ENCODE results near the gene WWOX. TPM values are rescaled to one million over a fixed set of nuclear protein-coding genes. Genes with fewer than 3 reads are reported as not detected.

The WWOX gene
- total and polyA plus RNA-seq, 2 donors (not counting 3 experiments of a cell fraction or from before 2014, with no cell fraction given) = 6.2 to 12.5 TPM

DNA sequence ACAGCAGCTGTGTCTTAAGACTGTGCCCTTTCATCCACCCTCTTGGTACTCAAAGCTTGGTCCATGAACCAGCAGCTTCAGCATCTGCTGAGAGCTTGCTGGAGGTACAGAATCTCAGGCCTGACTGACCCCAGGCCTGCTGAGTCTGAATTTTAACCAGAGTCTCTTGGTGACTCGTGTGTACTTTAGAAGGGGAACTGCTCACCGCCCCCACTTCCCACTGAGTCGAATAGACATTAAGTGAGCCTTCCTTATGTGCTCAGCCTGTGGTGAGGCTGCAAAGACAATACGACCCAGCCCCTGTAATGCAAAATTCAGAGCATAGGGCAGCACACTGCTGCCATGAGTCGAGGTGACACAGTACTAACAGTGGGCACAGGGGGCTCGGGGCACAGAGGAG is 662.8 kb downstream of the WWOX start:
- intact Hi-C loops (cut with micrococcal nuclease) (no loop called here), dilution Hi-C loops (cut with MboI; ENCODE audit: extremely low pct_ligation_motif_present, low sequenced_read_pairs) (no loop called here)
- Histone ChIP-seq H3K79me2 (ENCODE audit: control insufficient read depth, insufficient read depth, low read length) (no peaks in the 10 kb centered on the region), H3K27me3 (ENCODE audit: control insufficient read depth in 2 of 2, insufficient read depth in 2 of 2, low read length in 2 of 2) (no peaks in the 10 kb centered on the region), H4K20me1 (replicated peaks; ENCODE audit: control insufficient read depth, extremely low read depth, insufficient read depth, low read length) (no peaks in the 10 kb centered on the region), H3K4me3 (replicated peaks in 1 of 3; ENCODE audit: insufficient read depth in 1 of 3, low read depth in 1 of 3, low read length in 3 of 3) (no peak overlapping the region), H3K4me2 (ENCODE audit: insufficient read depth, low read length) (no peak overlapping the region), H3K9me1 (replicated peaks; ENCODE audit: control insufficient read depth, extremely low read depth, insufficient read depth, low read length) (no peaks in the 10 kb centered on the region), H3K9ac (replicated peaks; ENCODE audit: extremely low read depth, insufficient read depth, low read length) (no peak overlapping the region), H3K4me1 (ENCODE audit: control insufficient read depth, extremely low read depth, insufficient read depth, low read length) (no peaks in the 10 kb centered on the region), H3K36me3 (ENCODE audit: control insufficient read depth in 2 of 2, extremely low read depth in 1 of 2, insufficient read depth in 2 of 2, low read length in 2 of 2) (no peaks in the 10 kb centered on the region), H3K9me3 (replicated peaks; ENCODE audit: control insufficient read depth, insufficient read depth, low read length) (peaks cover 2% of the 10 kb centered on the region), H3K27ac (ENCODE audit: insufficient read depth, low read depth, low read length) (no peak overlapping the region), H2AFZ (ENCODE audit: low read depth, low read length) (no peak overlapping the region)
- FAIRE-seq (no peak), DNase-seq (ENCODE audit: low read depth, low spot score) (no peak)
- ChIA-PET POLR2A (no interaction called here), CTCF (no interaction called here)
- no TSS peak for BruUV-seq (replicated peaks)
- TF ChIP-seq, protein P1, sequence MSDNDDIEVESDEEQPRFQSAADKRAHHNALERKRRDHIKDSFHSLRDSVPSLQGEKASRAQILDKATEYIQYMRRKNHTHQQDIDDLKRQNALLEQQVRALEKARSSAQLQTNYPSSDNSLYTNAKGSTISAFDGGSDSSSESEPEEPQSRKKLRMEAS (IDR thresholded peaks at IDR 0.05; ENCODE audit: insufficient read depth, insufficient read length) = no peak
- TF ChIP-seq, protein P2, sequence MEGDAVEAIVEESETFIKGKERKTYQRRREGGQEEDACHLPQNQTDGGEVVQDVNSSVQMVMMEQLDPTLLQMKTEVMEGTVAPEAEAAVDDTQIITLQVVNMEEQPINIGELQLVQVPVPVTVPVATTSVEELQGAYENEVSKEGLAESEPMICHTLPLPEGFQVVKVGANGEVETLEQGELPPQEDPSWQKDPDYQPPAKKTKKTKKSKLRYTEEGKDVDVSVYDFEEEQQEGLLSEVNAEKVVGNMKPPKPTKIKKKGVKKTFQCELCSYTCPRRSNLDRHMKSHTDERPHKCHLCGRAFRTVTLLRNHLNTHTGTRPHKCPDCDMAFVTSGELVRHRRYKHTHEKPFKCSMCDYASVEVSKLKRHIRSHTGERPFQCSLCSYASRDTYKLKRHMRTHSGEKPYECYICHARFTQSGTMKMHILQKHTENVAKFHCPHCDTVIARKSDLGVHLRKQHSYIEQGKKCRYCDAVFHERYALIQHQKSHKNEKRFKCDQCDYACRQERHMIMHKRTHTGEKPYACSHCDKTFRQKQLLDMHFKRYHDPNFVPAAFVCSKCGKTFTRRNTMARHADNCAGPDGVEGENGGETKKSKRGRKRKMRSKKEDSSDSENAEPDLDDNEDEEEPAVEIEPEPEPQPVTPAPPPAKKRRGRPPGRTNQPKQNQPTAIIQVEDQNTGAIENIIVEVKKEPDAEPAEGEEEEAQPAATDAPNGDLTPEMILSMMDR (IDR thresholded peaks at IDR 0.05; ENCODE audit: extremely low read depth in 1 of 2, insufficient read depth in 1 of 2, low read depth in 1 of 2, low read length in 2 of 2) = no peak
- TF ChIP-seq EZH2 (IDR thresholded peaks at IDR 0.05; ENCODE audit: borderline replicate concordance, low read depth, low read length, severe bottlenecking) (no peak), POLR2A (IDR thresholded peaks at IDR 0.05; ENCODE audit: low read depth, low read length) (no peak), GATA2 (IDR thresholded peaks at IDR 0.05; ENCODE audit: insufficient read depth, insufficient read length, low read depth, low read length) (no peak)

DNA sequence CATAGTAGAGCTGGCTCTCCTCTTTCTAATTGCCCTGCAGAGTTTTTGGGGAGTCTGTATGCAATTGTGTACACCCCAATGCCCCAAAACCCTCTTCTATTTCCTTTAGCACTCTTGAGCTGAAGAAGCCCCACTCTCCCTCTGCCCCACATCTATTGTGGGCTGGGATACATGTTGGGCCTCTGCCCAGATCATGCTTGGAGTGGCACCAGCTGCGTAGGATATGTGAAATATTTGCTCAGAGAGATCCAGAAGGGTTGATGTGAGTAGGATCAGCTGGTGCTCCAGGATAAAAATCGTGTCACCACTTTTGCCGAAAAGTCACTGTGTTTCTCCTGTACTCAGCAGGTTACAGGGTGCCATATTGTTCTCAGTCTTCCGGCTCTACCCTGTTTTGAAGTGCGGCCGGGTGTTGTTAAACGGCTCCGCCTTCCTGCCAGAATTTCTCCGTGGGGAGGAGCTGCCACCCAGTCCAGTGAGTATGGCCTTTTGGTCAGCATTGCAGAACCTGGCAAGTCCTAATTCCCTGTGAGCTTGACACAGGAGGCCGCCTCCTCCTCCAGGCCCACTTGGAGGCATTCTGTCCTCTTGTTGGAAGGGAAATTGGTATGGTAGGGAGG is 664.5 kb downstream of the WWOX start:
- no peaks in the 10 kb centered on the region for H3K27me3 ChIP-seq (ENCODE audit: control insufficient read depth in 2 of 2, insufficient read depth in 2 of 2, low read length in 2 of 2)
- H3K4me1 ChIP-seq (ENCODE audit: control insufficient read depth, extremely low read depth, insufficient read depth, low read length) = no peaks in the 10 kb centered on the region
- DNase-seq (ENCODE audit: low read depth, low spot score) = no peak
- intact Hi-C loops (cut with micrococcal nuclease) = no loop called here
- no peak overlapping the region for H2AFZ ChIP-seq (ENCODE audit: low read depth, low read length)
- TF ChIP-seq FOS (IDR thresholded peaks at IDR 0.05; ENCODE audit: borderline replicate concordance, insufficient read depth, low read length) (no peak), POLR2A (IDR thresholded peaks at IDR 0.05; ENCODE audit: low read depth, low read length) (no peak), EZH2 (IDR thresholded peaks at IDR 0.05; ENCODE audit: borderline replicate concordance, low read depth, low read length, severe bottlenecking) (no peak), GATA2 (IDR thresholded peaks at IDR 0.05; ENCODE audit: insufficient read depth, insufficient read length, low read depth, low read length) (no peak), POLR2AphosphoS5 (IDR thresholded peaks at IDR 0.05; ENCODE audit: insufficient read depth, low read depth, low read length) (no peak), JUN (IDR thresholded peaks at IDR 0.05; ENCODE audit: borderline replicate concordance, insufficient read depth, insufficient read length, low read depth) (no peak), MYC (IDR thresholded peaks at IDR 0.05; ENCODE audit: low read depth, low read length) (no peak)
- TF ChIP-seq, protein P1 (IDR thresholded peaks at IDR 0.05; ENCODE audit: insufficient read depth, insufficient read length) = no peak
- TF ChIP-seq, protein P2 (IDR thresholded peaks at IDR 0.05; ENCODE audit: extremely low read depth in 1 of 2, insufficient read depth in 1 of 2, low read depth in 1 of 2, low read length in 2 of 2) = no peak
- no peaks in the 10 kb centered on the region for H3K36me3 ChIP-seq (ENCODE audit: control insufficient read depth in 2 of 2, extremely low read depth in 1 of 2, insufficient read depth in 2 of 2, low read length in 2 of 2)
- no TSS peak for BruUV-seq (replicated peaks)
- no peaks in the 10 kb centered on the region for H3K9me1 ChIP-seq (replicated peaks; ENCODE audit: control insufficient read depth, extremely low read depth, insufficient read depth, low read length)
- dilution Hi-C loops (cut with MboI; ENCODE audit: extremely low pct_ligation_motif_present, low sequenced_read_pairs) = no loop called here
- H3K9ac ChIP-seq (replicated peaks; ENCODE audit: extremely low read depth, insufficient read depth, low read length) = no peak overlapping the region
- H3K4me2 ChIP-seq (ENCODE audit: insufficient read depth, low read length) = no peak overlapping the region
- no peaks in the 10 kb centered on the region for H4K20me1 ChIP-seq (replicated peaks; ENCODE audit: control insufficient read depth, extremely low read depth, insufficient read depth, low read length)
- FAIRE-seq = no peak
- CTCF ChIA-PET = no interaction called here
- H3K4me3 ChIP-seq (replicated peaks in 1 of 3; ENCODE audit: insufficient read depth in 1 of 3, low read depth in 1 of 3, low read length in 3 of 3) = no peak overlapping the region
- H3K27ac ChIP-seq (ENCODE audit: insufficient read depth, low read depth, low read length) = no peak overlapping the region
- POLR2A ChIA-PET = no interaction called here
- H3K79me2 ChIP-seq (ENCODE audit: control insufficient read depth, insufficient read depth, low read length) = no peaks in the 10 kb centered on the region
- H3K9me3 ChIP-seq (replicated peaks; ENCODE audit: control insufficient read depth, insufficient read depth, low read length) = peaks cover 2% of the 10 kb centered on the region
